Endothelial cell of umbilical vein (primary cell): ENCODE data around the gene SESN3. TPM values are rescaled to one million over a fixed set of nuclear protein-coding genes. Genes with fewer than 3 reads are reported as not detected.

Experiments used
- BruUV-seq: library from RNA; stranded (reverse); fragments of 400-500 nt; replicated peaks from 2 replicates; lab custom pipeline; 2021; lab: Mats Ljungman, UMichigan
- CTCF ChIA-PET: fragments of 300-600, 350-600 bp; sonication (Branson Sonifier 250); formaldehyde crosslinking; loops from one replicate; lab custom pipeline; 2021; ENCODE audit warnings: antibody characterized with exemption, inconsistent platforms; lab: Charles Lee
- POLR2A ChIA-PET: fragments of 300-600, 350-600 bp; sonication (Branson Sonifier 250); formaldehyde crosslinking; loops from one replicate; lab custom pipeline; 2021; ENCODE audit warnings: antibody characterized with exemption, inconsistent platforms; lab: Charles Lee
- DNase-seq: peaks from one replicate; pipeline ENCODE4 v3.0.0-alpha.2; 2011; ENCODE audit warnings: low read depth, low spot score
- FAIRE-seq: peaks from 2 replicates; lab custom pipeline; 2011; peaks lifted over from hg19 to GRCh38; lab: Jason Lieb, UNC
- H2AFZ ChIP-seq: 2 replicates; pipeline ENCODE4 v1.6.0; 2012; ENCODE audit warnings: low read depth, low read length, control low read depth, inconsistent platforms
- H3K27ac ChIP-seq: 2 replicates; pipeline ENCODE4 v1.5.1; 2011; ENCODE audit warnings: low read depth, mild to moderate bottlenecking, control low read depth, low read length, moderate library complexity; ENCODE audit not compliant: insufficient read depth
- H3K27me3 ChIP-seq, 2 experiments: 2 replicates each; pipeline versions ENCODE4 v1.6.0 to v1.6.1; 2011; ENCODE audit warnings: low read length in 2 of 2, mixed read lengths in 1 of 2; ENCODE audit not compliant: control insufficient read depth in 2 of 2, insufficient read depth in 2 of 2
- H3K36me3 ChIP-seq, 2 experiments: 2 replicates in 1 of 2; 3 replicates in 1 of 2; pipeline ENCODE4 v1.5.1; 2011; ENCODE audit warnings: low read length in 2 of 2, mild to moderate bottlenecking in 1 of 2, moderate library complexity in 1 of 2; ENCODE audit not compliant: control insufficient read depth in 2 of 2, insufficient read depth in 2 of 2; ENCODE audit errors: extremely low read depth in 1 of 2
- H3K4me1 ChIP-seq: 3 replicates; pipeline ENCODE4 v1.5.1; 2011; ENCODE audit warnings: mild to moderate bottlenecking, low read length; ENCODE audit not compliant: control insufficient read depth, insufficient read depth; ENCODE audit errors: extremely low read depth
- H3K4me2 ChIP-seq: 2 replicates; pipeline ENCODE4 v1.6.1; 2011; ENCODE audit warnings: low read length, control low read depth, mixed read lengths; ENCODE audit not compliant: insufficient read depth
- H3K4me3 ChIP-seq, 3 experiments: fragments of 200-600 bp in 1 of 3; sonication (generic), shearing (Covaris generic) in 1 of 3; replicated peaks in 1 of 3; 2 replicates each; pipeline ENCODE4 v1.5.1; 2011 to 2016; ENCODE audit warnings: control low read depth in 3 of 3, low read length in 3 of 3, mild to moderate bottlenecking in 2 of 3, inconsistent platforms in 1 of 3, low read depth in 1 of 3, moderate library complexity in 1 of 3; ENCODE audit not compliant: insufficient read depth in 1 of 3
- H3K79me2 ChIP-seq: 2 replicates; pipeline ENCODE4 v1.6.0; 2012; ENCODE audit warnings: low read length, inconsistent platforms; ENCODE audit not compliant: control insufficient read depth, insufficient read depth
- H3K9ac ChIP-seq: replicated peaks from 2 replicates; pipeline ENCODE3; 2011; ENCODE audit warnings: low read length, control low read depth; ENCODE audit not compliant: insufficient read depth; ENCODE audit errors: extremely low read depth
- H3K9me1 ChIP-seq: replicated peaks from 3 replicates; pipeline ENCODE4 v1.6.0; 2011; ENCODE audit warnings: mild to moderate bottlenecking, low read length; ENCODE audit not compliant: control insufficient read depth, insufficient read depth; ENCODE audit errors: extremely low read depth
- H3K9me3 ChIP-seq: replicated peaks from 2 replicates; pipeline ENCODE4 v1.5.1; 2012; ENCODE audit warnings: low read length, inconsistent platforms; ENCODE audit not compliant: control insufficient read depth, insufficient read depth
- H4K20me1 ChIP-seq: replicated peaks from 2 replicates; pipeline ENCODE3; 2011; ENCODE audit warnings: mild to moderate bottlenecking, low read length; ENCODE audit not compliant: control insufficient read depth, insufficient read depth; ENCODE audit errors: extremely low read depth
- EZH2 ChIP-seq: IDR thresholded peaks from 2 replicates; pipeline ENCODE4 v1.6.1; 2012; ENCODE audit warnings: borderline replicate concordance, low read depth, mild to moderate bottlenecking, moderate library complexity, low read length, inconsistent platforms; ENCODE audit not compliant: severe bottlenecking
- FOS ChIP-seq: IDR thresholded peaks from 2 replicates; pipeline ENCODE4 v1.6.1; 2011; ENCODE audit warnings: mild to moderate bottlenecking, low read length, moderate library complexity, borderline replicate concordance; ENCODE audit not compliant: insufficient read depth
- GATA2 ChIP-seq: IDR thresholded peaks from 2 replicates; pipeline ENCODE4 v1.7.0; 2011; ENCODE audit warnings: low read depth, mild to moderate bottlenecking, moderate library complexity, mixed read lengths, low read length; ENCODE audit not compliant: insufficient read length, insufficient read depth
- JUN ChIP-seq: IDR thresholded peaks from 2 replicates; pipeline ENCODE4 v1.6.1; 2011; ENCODE audit warnings: borderline replicate concordance, low read depth; ENCODE audit not compliant: insufficient read length, insufficient read depth
- MAX ChIP-seq: IDR thresholded peaks from 2 replicates; pipeline ENCODE4 v1.6.1; 2011; ENCODE audit not compliant: insufficient read depth, insufficient read length
- MYC ChIP-seq: IDR thresholded peaks from one replicate; pipeline ENCODE4 v1.6.1; 2011; ENCODE audit warnings: mild to moderate bottlenecking, low read depth, low read length
- POLR2A ChIP-seq: IDR thresholded peaks from 2 replicates; pipeline ENCODE4 v1.6.1; 2012; ENCODE audit warnings: low read depth, mild to moderate bottlenecking, control low read depth, low read length
- POLR2AphosphoS5 ChIP-seq: IDR thresholded peaks from 2 replicates; pipeline ENCODE4 v1.6.1; 2012; ENCODE audit warnings: low read depth, mild to moderate bottlenecking, control low read depth, low read length, moderate library complexity; ENCODE audit not compliant: insufficient read depth
- dilution Hi-C: fragments of 300-500 bp; cut with MboI; formaldehyde crosslinking; loops from one replicate; pipeline ENCODE4 v1.15.0; 2019; ENCODE audit warnings: low sequenced_read_pairs; ENCODE audit not compliant: extremely low pct_ligation_motif_present
- intact Hi-C: fragments of 100-400 bp; cut with micrococcal nuclease; formaldehyde crosslinking; loops from one replicate; pipeline ENCODE4 v1.10.0; 2022
- polyA plus RNA-seq, 4 experiments: library from polyadenylated mRNA; depleted of rRNA in 3 of 4; stranded (reverse) in 3 of 4; unstranded in 1 of 4; fragments of >200 nt; gene quantifications; 2 replicates each; pipeline versions ENCODE4 v1.2.1 to v1.2.3, GENCODE V29; 2011 to 2012; ENCODE audit warnings: missing spikeins in 1 of 4
- total RNA-seq: library from RNA; stranded (reverse); gene quantifications from 2 replicates; pipeline ENCODE4 v1.2.3, GENCODE V29; 2021
- TF ChIP-seq, protein P1 (sequence below), 2 donors: IDR thresholded peaks; 1 replicate in 1 of 2; 2 replicates in 1 of 2; pipeline ENCODE4 v1.5.1; 2011; ENCODE audit warnings: low read length in 2 of 2, mild to moderate bottlenecking in 2 of 2, moderate library complexity in 2 of 2, control low read depth in 1 of 2, inconsistent platforms in 1 of 2, low read depth in 1 of 2; ENCODE audit not compliant: insufficient read depth in 1 of 2; ENCODE audit errors: extremely low read depth in 1 of 2

The SESN3 gene
- total and polyA plus RNA-seq, 2 donors (not counting 3 experiments of a cell fraction or from before 2014, with no cell fraction given): 1.6 to 6.9 TPM

DNA sequence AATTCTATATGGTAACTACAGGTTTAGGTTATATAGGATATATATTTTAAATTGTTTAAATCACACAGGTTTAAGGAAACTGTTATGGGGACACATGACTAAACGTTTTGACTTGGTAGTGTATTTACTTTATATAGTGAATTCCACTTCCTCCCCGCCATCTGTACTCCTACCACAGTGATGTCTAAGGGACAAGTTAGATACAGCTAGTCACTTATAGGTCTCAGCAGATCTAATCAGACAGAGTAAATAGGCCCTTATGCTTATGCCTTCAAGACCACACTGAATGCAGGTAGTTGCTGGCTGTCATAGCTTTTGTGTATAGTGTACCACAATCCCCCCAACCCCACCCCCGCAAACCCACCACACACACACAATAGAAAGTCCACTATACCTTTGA lies 8.2 kb downstream of the SESN3 start:
- Histone ChIP-seq H3K79me2 (no peaks in the 10 kb centered on the region), H3K9me3 (no peaks in the 10 kb centered on the region), H2AFZ (no peak overlapping the region), H3K27ac (no peak overlapping the region), H3K27me3 (no peaks in the 10 kb centered on the region), H3K4me2 (no peak overlapping the region), H3K9me1 (peaks cover 3% of the 10 kb centered on the region), H4K20me1 (no peaks in the 10 kb centered on the region), H3K36me3 (no peaks in the 10 kb centered on the region), H3K4me1 (no peaks in the 10 kb centered on the region), H3K9ac (no peak overlapping the region), H3K4me3 (no peak overlapping the region)
- dilution Hi-C loops (no loop called here), intact Hi-C loops (no loop called here)
- BruUV-seq: no TSS peak
- no peak for FAIRE-seq
- DNase-seq: no peak
- no peak for TF ChIP-seq JUN
- no peak for TF ChIP-seq FOS
- TF ChIP-seq MAX: no peak
- TF ChIP-seq GATA2: no peak
- TF ChIP-seq POLR2A: no peak
- no peak for TF ChIP-seq POLR2AphosphoS5
- no peak for TF ChIP-seq EZH2
- TF ChIP-seq, protein P1, sequence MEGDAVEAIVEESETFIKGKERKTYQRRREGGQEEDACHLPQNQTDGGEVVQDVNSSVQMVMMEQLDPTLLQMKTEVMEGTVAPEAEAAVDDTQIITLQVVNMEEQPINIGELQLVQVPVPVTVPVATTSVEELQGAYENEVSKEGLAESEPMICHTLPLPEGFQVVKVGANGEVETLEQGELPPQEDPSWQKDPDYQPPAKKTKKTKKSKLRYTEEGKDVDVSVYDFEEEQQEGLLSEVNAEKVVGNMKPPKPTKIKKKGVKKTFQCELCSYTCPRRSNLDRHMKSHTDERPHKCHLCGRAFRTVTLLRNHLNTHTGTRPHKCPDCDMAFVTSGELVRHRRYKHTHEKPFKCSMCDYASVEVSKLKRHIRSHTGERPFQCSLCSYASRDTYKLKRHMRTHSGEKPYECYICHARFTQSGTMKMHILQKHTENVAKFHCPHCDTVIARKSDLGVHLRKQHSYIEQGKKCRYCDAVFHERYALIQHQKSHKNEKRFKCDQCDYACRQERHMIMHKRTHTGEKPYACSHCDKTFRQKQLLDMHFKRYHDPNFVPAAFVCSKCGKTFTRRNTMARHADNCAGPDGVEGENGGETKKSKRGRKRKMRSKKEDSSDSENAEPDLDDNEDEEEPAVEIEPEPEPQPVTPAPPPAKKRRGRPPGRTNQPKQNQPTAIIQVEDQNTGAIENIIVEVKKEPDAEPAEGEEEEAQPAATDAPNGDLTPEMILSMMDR (IDR thresholded peaks at IDR 0.05; ENCODE audit: extremely low read depth in 1 of 2, insufficient read depth in 1 of 2, low read depth in 1 of 2, low read length in 2 of 2): no peak
- TF ChIP-seq MYC: no peak
- ChIA-PET CTCF (no interaction called here), POLR2A (interaction anchor here (0.5 kb wide), 1 partner anchor 780 kb away, joined by 4 read pairs; no protein-coding TSS in a partner anchor)
